ENCODE measurements around the gene FICD.

DNA sequence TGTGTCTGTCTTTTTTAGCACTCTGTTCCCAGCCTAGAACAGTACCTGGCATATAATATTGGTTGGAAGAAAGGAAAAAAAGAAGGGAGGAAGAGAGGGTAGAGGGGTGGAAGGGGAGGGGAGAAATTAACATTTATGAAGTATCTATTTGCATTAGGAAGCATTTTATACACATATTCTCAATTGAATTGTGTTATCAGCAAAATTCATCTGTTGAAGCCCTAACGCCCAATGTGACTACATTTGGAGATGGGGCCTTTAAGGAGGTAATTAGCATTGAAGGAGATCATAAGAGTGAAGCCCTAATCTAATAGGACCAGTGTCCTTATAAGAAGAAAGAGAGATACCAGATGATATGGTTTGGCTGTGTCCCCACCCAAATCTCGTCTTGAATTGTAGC is 30.2 kb upstream of the FICD start:
- TF ChIP-seq, protein P1, sequence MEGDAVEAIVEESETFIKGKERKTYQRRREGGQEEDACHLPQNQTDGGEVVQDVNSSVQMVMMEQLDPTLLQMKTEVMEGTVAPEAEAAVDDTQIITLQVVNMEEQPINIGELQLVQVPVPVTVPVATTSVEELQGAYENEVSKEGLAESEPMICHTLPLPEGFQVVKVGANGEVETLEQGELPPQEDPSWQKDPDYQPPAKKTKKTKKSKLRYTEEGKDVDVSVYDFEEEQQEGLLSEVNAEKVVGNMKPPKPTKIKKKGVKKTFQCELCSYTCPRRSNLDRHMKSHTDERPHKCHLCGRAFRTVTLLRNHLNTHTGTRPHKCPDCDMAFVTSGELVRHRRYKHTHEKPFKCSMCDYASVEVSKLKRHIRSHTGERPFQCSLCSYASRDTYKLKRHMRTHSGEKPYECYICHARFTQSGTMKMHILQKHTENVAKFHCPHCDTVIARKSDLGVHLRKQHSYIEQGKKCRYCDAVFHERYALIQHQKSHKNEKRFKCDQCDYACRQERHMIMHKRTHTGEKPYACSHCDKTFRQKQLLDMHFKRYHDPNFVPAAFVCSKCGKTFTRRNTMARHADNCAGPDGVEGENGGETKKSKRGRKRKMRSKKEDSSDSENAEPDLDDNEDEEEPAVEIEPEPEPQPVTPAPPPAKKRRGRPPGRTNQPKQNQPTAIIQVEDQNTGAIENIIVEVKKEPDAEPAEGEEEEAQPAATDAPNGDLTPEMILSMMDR (IDR thresholded peaks at IDR 0.05; ENCODE audit: low read depth, low read length, poor library complexity, severe bottlenecking), result no peak
- no peak for TF ChIP-seq EZH2phosphoT487 (IDR thresholded peaks at IDR 0.05; ENCODE audit: borderline replicate concordance, low read length)

Data from DOHH2 (cell line).